HG02943 (cell line): ENCODE measurements around the gene TCL1B.
A peak's percentile ranks its signal among the peaks of the same experiment; 100 is the strongest.
"Not testable (repeated sequence)": the region's sequence is repeated elsewhere in the genome, so short reads cannot be mapped to it uniquely, and the experiment has no call there.

ENCODE experiments used
- ATAC-seq: cut with Tn5 transposase; IDR thresholded peaks from one replicate; pipeline ENCODE4 v1.9.1; 2021; ENCODE audit warnings: mild to moderate bottlenecking, low read depth, moderate library complexity; ENCODE audit not compliant: unreplicated experiment

TCL1B gene

DNA sequence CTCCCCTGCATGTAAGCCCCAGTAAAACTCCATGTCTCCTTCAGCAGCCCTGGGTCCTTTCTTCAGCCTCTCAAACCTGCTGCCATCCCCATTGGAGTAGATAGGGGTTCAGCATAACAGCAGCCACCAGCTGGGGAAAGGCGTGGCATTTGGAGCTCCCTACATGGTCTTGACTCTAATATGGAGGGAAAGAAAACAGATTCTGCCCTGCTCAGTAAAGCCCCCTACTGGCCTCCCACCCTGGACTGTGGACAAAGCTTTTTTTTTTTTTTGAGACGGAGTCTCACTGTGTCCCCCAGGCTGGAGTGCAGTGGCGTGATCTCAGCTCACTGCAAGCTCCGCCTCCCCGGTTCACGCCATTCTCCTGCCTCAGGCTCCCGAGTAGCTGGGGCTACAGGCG lies 20.7 kb upstream of the TCL1B start:
- ATAC-seq, result not testable (repeated sequence)

- no peak for ATAC-seq
These were observed 19.8 kb upstream of the TCL1B start for GRCh38 chr14:95666450-95666849.

DNA sequence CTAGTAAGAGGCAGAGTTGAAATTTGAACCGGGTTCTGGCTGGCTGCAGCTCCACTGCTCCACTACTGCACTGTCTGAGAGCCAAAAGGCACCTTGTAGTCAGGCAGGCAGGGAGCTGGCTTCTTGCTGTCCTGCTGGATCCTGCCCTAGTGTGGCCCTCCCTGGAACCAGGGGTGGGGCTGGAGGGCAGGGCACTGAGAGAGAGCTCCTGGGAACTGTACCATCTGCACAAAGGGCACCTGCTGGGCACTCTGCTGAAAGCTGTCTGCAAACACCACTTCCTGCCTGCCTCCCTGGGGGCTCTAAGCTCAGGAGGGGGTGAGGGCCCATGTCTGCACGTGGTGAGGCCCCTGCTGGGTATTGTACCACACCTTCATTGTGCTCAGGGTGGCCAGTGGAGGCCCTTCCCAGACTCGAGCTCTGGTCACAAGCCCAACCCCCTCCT lies 19.0 kb upstream of the TCL1B start:
- no peak for ATAC-seq

DNA sequence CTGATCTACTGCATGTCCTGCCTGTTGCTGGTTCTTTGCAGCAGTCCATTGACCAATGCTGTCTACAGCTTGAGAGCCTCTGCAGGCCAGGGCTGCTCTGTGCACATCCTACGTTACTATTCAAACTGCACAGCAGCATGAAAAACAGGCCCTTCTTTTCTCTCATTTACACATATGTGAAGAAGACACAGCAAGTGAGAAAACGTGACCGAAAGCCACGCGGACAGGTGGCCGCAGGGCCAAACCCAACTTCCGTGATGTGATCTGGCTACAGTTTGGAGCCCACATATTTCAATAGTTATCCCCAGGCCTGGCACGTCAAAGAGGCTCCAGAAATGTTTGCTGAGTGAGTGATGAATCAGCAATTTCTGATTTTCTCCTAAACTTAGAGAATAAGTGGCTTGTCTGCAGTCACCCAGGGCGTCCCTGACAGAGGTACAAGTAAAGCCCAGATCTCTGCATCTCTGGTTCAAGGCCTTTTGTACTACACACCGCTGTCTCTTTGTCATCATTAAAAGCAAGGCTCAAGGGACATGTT lies 17.9 kb upstream of the TCL1B start:
- peak; percentile 28 for ATAC-seq

GRCh38 chr14:95674613-95675012 lies 11.6 kb upstream of the TCL1B start:
- ATAC-seq, result no peak

DNA sequence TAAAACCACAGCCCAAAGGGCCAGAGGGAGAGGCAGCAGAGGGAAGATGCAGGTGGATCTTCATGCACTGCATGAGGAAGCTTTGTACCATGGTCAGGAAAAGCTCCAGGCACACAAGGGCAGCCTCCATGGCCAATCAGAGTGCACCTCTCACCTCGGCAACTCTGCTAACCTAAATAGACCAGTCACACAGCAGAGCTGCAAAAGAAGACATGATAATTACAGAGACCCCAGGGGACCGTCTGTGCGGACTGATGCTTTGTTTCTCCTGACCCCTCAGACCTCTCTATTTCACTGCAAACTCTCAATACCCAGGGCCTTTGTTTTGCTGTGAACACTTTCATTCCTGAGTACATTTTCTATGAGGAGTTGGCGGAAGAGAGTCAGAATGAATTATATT lies 10.7 kb upstream of the TCL1B start:
- ATAC-seq, result no peak

DNA sequence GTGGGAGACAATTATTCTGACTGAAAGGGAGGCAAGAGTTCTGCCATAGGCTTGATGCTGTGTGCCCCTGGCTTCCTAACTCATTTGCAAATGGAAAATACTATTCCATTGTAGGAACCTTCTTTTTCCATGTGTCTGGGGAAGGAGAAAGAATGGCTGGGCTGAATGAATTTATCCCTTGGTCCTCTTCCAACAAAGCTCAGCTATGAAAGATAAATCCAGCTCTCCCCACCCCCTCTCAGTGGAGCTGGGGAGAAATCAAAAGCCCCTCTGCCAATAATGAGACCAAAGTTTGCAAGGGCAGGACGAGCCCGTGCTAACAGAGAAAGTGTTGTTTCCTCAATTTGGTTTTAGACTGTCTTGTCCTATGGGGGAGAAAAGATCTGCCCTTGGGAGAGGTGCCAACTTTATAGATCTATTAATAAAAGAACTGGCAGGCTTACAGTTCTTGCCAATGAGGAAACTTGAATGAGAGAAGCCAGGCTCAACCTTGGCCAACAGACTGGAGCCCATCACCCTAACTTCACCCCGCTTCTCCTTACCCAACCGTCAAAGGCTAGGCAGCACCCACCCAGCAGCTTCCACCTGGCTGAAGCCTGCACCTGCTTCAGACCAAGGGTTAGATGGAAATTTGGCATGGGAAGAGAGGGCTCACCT lies 8.9 kb upstream of the TCL1B start:
- no peak for ATAC-seq

- ATAC-seq, result no peak
These were observed 6.9 kb upstream of the TCL1B start for GRCh38 chr14:95679148-95679815.

- no peak for ATAC-seq
These were observed 6.1 kb upstream of the TCL1B start for GRCh38 chr14:95679998-95680735.

DNA sequence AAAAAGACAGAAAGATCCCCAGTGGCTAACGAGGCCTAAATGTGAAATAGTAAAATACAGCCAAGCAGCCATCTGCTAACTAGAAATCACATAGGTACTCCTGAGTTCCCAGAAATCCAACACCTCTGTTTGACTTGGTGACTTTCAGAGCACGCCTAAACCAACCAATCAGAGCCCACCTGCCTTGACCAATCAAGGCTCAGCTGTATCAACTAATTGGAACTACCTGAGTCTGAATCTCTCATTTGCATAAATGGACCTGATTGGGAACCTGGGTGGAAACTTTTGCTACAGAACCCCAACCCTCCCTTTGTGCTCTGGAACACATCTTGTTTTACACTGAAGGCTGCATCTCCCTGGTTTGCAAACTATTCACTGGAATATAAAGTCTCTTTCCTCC lies 5.1 kb upstream of the TCL1B start:
- ATAC-seq, result no peak

GRCh38 chr14:95683793-95684192 lies 2.4 kb upstream of the TCL1B start:
- ATAC-seq, result no peak

DNA sequence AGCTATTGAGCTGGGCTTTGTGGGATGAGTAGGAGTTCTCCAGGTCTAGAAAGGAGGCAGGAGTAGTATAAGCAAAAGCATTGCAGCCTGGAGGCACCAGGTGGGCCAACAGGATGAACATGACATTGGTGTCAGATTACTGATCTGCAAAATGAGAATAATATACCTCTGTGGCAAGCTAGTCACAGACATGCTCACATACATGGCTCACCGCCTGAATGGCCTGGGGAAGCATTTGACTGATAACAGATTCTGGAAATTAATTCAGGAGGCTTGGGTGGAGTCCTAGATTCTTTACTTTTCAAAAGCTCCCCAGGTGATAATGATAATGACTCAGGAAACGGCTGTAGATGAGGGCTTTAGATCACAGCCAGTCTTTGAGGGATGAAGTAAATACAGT lies 709 bp downstream of the TCL1B start:
- no peak for ATAC-seq

GRCh38 chr14:95689441-95689840 lies 3.2 kb downstream of the TCL1B start:
- ATAC-seq, result no peak

DNA sequence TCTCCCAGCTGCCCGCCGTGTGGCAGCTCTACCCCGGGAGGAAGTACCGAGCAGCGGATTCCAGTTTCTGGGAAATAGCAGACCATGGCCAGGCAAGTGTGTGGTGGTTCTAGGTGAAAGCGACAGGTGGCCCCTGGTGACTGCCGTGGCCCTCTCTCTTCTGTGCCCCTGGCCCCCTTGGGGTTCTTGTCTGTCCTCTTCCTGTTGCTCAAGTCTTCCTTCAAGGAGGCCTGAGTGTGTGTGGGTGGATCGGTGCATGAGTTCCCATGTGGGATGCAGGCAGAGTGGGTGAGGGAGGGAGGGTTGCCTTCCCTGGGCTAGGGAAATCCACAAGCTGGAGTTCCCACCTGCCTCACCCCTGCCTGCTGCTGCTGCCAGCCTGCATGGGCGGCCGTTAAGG lies 4.6 kb downstream of the TCL1B start:
- no peak for ATAC-seq

DNA sequence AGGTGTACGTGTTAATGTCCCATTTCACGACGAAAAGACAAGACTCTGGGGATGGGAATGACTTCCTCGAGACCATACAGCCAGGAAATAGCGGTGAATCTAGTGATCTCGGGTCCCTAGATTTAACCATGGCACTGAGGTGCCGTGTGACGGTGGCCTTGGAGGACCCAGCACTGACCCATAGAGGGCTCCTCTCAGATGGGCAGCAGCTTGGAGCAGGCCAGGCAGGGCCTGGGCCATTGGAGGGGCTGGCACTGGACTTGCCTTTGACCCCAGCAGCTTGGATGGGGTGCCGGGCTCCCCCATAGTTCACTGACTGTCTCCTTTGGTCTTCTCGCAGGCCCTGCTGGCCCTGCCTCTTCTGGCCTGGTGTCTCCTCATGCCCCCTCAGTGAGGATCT lies 5.4 kb downstream of the TCL1B start:
- no peak for ATAC-seq

DNA sequence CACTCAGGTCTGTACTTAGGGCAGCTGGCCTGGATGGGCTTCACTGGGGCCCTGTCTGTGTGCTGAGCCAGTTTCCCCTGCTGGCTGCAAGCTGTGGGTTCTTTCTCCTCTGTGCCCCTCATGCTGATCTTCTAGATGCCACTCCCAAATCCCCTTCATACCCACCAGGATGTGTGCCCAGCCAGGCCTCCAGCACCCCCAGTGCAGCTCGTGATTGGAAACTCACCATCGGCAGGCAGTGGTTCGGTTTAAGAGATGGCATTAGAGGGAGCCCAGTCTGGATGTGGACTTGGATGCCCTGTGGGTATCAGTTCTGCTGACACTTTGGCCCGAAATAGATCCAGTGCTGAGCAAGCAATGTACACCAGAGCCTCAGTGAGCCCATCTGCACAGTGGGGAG lies 5.9 kb downstream of the TCL1B start:
- ATAC-seq, result no peak

DNA sequence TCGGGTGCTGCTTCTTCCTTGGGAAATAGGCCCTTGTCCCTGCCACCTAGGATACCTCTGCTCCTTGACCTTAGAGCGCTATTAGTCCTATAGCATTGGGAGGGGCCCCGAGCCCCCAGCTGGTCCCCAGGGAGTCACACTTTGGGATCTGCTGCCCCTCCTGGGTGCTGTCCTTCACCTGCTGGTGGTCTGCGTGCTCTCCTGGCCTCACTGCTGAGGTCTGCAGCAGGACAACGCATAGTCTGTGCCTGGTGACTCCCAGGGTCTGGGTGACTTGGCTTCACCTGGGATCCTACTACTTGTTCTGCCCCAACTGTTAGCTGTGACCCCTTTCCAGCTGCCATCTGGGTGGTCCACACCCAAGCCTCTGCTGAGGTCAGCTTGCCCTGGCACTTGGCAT lies 8.8 kb downstream of the TCL1B start:
- no peak for ATAC-seq

DNA sequence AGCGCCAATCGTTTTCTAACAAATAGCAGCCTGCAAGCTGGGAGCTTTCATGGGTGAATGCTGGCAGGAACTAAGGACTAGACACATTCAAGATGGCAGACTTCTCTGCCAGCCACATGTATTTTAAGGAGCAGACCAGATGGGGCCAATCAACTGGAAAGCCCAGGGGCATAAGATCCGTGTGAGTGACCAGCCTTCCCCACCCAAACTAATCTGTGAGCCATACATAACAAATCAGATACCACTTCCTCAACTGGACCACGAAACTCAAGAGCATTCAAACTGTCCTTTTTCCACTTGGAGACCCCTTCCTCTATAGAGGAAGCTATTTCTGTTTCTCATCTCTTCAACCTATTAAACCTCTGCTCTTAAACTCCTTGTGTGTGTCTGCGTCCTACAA lies 9.7 kb downstream of the TCL1B start:
- ATAC-seq, result no peak

DNA sequence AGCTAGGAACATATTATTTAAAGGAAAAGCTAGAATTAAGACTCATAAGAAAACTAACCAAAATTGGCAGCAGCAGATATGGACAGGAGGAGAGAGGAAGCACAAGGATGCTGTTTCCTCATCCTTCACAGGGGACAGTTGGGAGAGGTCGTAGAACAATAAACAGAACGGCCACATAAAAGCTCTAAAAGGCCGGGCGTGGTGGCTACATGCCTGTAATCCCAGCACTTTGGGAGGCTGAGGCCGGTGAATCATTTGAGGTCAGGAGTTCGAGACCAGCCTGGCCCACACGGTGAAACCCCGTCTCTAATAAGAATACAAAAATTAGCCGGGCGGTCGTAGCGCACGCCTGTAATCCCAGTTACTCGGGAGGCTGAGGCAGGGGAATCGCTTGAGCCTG lies 10.5 kb downstream of the TCL1B start:
- no peak for ATAC-seq

DNA sequence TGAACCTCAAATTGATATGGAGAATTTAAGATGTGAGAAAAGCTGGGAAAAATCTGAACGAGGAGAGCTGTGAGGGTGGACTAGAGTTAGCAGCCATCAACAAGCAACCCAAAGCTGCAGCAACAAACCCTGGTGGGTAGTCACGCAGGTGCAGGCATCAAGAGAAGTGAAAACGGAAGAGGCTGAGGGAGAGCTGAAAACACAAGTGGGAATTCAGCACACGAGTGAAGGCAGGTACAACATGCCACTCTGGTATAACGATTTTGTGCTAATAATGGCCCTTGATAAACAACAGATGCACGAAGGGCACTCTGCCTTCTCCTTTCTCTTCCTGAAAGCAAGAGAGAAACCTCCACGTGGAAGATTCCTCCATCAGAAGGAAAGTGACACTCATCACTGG lies 11.5 kb downstream of the TCL1B start:
- peak; percentile 41 for ATAC-seq

DNA sequence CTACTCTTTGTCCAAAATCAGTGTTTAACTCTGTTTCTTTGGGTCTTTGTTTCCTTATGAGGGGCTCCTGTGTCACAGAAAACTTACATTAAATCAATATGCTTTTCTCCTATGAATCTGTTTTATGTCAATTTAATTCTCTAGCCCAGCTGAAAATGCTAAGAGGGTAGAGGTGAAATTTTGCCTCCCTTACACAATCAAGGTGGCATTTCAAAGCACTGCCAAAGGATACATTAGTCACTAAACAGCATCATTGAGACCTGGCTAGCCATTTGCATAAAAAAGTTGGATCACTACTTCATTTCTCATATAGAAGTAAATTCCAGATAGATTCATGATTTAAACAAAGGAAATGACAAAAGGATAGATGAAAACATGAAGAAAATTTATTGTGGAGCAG lies 12.1 kb downstream of the TCL1B start:
- no peak for ATAC-seq

DNA sequence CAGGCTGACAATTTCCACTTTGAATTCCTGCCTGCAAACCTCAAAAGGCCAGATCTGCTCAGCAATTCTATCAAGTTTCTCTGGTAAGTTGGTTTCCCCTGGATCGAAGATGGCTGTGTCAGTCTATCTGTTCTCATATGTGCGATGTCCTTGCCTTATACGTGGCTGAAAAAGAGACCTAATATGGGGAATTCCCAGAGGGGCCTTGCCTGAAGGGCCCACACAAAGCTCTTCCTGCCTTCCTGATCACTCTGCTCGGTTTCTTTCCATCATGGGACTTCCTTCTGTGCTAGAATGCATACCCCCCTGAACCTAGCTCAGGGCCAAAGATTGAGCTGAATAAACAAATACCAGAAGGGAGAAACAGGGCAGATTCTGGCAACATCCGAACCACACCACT lies 13.2 kb downstream of the TCL1B start:
- ATAC-seq, result no peak
